Measurements from ENCODE around the gene CCL7.

DNA sequence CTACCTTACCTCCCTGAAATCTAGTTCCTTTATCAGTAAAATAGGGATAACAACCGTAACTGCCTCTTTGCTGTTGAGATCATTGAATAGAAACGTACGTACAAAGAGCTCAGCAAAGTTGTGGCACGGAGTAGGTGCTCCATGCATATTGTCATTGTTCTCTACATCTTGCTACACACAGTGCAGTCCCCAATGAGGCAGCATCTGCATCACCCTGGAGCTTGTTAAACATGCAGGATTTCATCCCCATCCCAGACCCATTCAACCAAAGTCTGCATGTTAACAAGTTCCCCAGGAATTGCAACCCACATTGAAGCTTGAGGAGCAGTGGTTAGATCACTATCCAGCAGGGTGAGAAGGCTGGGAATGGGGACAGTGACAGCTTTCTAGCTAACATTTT is 48.6 kb upstream of the CCL7 start:
- TF ChIP-seq POLR2A (IDR thresholded peaks at IDR 0.05; ENCODE audit: low read depth, low read length): no peak
- no peak for TF ChIP-seq PAX5 (IDR thresholded peaks at IDR 0.05; ENCODE audit: insufficient read depth, low read length, severe bottlenecking)
- TF ChIP-seq POLR2AphosphoS5 (IDR thresholded peaks at IDR 0.05; ENCODE audit: low read depth, low read length): no peak
- no peak for TF ChIP-seq SPI1 (IDR thresholded peaks at IDR 0.05; ENCODE audit: low read depth, low read length)
- TF ChIP-seq TAF1 (IDR thresholded peaks at IDR 0.05; ENCODE audit: low read depth, low read length): no peak

Measured in GM12891 (cell line).